Gastrocnemius medialis (tissue), 4 donors: ENCODE results near the gene MYH2.

Experiments
- POLR2A ChIP-seq, 2 donors: fragments of 450-650 bp; IDR thresholded peaks; one replicate each; pipeline ENCODE4 v1.6.1; 2017; ENCODE audit warnings: antibody characterized with exemption in 2 of 2, mild to moderate bottlenecking in 2 of 2, moderate library complexity in 2 of 2
- TF ChIP-seq, protein P1 (sequence below), 5 experiments: fragments of 450-650 bp in 3 of 5; fragments of 200-600 bp in 2 of 5; sonication (generic) in 2 of 5; IDR thresholded peaks in 4 of 5; conservative IDR thresholded peaks in 1 of 5; 1 replicate in 4 of 5; 2 replicates in 1 of 5; pipeline ENCODE4 v1.5.1; 2016 to 2019; ENCODE audit warnings: antibody characterized with exemption in 5 of 5, mild to moderate bottlenecking in 3 of 5, moderate library complexity in 3 of 5

- no peak for TF ChIP-seq POLR2A (IDR thresholded peaks at IDR 0.05)
- TF ChIP-seq, protein P1, sequence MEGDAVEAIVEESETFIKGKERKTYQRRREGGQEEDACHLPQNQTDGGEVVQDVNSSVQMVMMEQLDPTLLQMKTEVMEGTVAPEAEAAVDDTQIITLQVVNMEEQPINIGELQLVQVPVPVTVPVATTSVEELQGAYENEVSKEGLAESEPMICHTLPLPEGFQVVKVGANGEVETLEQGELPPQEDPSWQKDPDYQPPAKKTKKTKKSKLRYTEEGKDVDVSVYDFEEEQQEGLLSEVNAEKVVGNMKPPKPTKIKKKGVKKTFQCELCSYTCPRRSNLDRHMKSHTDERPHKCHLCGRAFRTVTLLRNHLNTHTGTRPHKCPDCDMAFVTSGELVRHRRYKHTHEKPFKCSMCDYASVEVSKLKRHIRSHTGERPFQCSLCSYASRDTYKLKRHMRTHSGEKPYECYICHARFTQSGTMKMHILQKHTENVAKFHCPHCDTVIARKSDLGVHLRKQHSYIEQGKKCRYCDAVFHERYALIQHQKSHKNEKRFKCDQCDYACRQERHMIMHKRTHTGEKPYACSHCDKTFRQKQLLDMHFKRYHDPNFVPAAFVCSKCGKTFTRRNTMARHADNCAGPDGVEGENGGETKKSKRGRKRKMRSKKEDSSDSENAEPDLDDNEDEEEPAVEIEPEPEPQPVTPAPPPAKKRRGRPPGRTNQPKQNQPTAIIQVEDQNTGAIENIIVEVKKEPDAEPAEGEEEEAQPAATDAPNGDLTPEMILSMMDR (IDR thresholded peaks at IDR 0.05 in 4 of 5, conservative IDR thresholded peaks at IDR 0.05 in 1 of 5) = no peak
Observed at GRCh38 chr17:10579270-10579669, 29.8 kb upstream of the MYH2 start.
